GM19239 (cell line): ENCODE results near the gene BBS9.
"Not testable (repeated sequence)": the region's sequence is repeated elsewhere in the genome, so short reads cannot be mapped to it uniquely, and the experiment has no call there.

Experiments used
- DNase-seq: peaks from one replicate; pipeline ENCODE4 v3.0.0; 2011; ENCODE audit warnings: low spot score; ENCODE audit not compliant: insufficient read length
- FAIRE-seq: peaks from 2 replicates; lab custom pipeline; 2011; peaks lifted over from hg19 to GRCh38; lab: Jason Lieb, UNC

The BBS9 gene

DNA sequence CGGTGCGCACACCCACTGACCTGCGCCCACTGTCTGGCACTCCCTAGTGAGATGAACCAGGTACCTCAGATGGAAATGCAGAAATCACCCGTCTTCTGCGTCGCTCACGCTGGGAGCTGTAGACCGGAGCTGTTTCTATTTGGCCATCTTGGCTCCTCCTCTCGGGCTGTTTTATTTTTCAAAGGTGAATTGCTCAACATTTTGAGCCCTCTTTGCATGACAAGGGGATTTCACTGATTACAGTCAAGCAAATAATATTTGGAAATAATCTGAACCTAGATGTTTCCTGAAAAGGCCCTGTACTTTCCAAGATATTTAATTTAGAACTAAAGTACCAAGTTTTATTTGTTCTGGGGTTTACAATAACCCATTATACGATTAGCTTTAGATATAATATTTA lies 398.2 kb downstream of the BBS9 start:
- not testable (repeated sequence) for FAIRE-seq

DNA sequence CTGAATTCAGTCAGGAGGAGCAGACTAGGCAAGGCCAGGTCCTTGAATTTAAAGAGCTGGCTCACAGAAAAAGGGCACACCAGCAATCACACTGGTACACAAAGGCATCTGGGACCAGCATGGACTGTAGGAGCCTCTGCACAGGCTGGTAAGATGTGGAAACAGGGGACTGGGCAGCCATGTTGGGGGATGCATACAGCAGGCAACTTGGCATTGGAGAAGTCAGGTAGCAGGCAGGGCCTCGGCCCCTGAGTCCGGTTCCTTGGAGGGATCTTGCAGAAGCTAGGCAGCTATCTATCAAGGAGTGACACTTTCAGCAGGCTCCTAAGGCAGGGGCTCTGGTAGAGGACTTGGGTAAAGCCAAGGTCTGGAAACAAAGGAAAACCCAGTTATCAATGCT lies 399.7 kb downstream of the BBS9 start:
- FAIRE-seq (no peak), DNase-seq (no peak)

More for the DNA sequence above, 398.2 kb downstream of the BBS9 start:
- DNase-seq: not testable (repeated sequence)

GRCh38 chr7:33530664-33531063 lies 401.3 kb downstream of the BBS9 start:
- DNase-seq (no peak), FAIRE-seq (no peak)

DNA sequence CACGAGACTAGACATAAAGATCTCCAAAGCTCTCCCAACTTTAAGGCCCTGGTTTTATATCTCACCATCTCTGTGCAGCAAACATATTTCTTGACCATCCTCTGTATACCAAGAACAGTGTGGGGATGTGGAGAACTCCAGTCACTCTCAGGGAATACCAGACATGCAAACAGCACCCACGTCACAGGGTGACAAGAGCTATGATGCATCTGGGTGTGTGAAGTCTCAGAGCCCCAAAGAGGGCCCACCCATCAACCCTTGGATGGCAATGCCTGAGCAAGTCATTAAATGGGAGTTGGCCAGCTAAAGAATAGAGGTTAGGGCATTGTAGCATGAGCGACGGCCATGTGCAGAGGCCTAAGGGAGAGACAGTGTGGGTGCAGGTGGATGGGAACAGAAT lies 402.5 kb downstream of the BBS9 start:
- no peak for DNase-seq
- no peak for FAIRE-seq

DNA sequence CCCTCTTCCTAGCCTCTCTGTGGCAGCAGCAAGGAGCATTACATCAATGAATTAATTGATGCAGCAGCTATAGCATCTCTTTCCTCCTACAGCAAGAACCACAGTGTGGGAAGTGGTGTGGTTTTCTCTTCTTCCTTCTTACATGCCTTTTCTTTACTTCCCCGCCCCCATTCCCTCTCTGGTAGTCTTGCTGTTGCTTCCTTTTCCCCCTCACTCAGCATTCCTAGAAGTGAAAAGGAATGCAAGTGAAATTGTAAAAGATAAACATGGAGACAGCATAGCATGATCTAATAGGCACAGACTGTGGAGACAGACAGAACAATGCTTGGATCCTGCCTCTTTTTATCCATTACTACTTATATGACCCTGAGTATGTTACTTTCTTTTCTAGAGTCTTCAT lies 405.5 kb downstream of the BBS9 start:
- DNase-seq: no peak
- no peak for FAIRE-seq

DNA sequence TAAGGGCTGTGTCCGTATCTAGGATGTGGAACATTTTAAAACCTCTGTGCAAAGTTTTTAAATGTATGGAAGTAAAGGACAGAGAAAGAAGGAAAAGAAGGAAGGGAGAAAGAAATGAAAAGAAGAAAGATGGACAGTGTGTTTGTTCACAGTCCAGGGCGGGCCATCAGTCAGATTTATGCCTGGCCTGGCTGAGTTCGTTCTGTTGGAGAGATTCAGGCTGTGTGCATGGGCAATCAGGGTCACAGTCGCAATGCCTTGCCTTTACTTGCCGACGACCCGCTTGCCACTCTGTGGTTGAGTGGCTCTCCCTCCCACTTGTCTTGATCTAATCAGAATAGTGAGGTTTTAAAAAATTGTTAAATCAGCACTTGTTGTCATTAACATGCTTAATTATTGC lies 406.6 kb downstream of the BBS9 start:
- FAIRE-seq (no peak), DNase-seq (no peak)

DNA sequence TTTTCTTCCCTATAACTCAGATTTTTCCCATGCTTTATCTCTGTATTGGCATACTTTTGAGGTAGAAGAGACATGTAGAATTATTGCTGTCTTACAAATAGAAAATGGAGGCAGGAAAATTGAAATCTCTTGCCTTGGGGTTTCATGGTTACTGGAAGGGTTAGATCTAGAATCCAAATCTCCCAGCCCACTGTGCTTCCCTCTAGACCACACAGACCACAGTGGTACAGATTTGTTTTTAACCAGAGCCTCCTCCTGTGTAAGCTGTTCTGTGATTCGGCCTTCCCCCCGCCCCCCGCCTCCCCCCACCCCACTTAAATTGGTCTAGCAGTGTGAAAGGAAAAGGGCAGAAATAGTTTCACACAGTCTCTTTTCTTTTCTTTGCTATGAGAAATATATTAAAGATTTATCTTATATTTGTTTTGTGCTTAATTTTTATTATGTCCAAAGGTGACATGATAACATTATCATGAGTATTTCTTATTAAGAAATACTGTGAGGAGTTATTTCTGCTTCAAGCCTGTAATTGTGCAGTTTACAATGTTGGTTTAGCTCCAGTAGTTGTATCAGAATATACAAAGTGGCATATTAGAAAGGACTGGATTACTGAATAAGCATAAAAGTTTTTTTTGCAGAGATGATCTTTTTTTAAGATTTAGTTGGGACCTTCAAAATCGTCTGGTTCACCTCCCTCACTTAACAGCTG lies 407.2 kb downstream of the BBS9 start:
- no peak for FAIRE-seq
- DNase-seq: no peak

GRCh38 chr7:33537104-33537477 lies 407.7 kb downstream of the BBS9 start:
- FAIRE-seq (no peak), DNase-seq (no peak)

DNA sequence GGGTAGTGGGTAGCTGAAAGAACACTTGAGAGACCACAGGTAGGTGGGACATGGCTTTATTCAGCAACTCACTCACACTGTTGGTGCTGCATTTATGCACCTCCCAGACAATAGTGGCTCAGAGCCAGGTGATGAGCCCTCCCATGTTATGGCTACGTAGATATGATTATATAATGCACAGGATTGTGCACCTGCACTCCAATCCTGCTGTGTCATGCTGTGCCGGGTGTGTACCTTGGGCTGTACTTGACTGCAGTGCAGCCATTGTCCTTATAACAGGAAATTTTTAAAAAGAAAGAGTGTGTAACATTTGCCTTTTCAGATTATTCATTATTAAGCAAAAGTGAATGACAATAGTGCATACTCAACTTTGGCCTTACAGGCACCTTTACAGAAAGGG lies 409.8 kb downstream of the BBS9 start:
- no peak for DNase-seq
- no peak for FAIRE-seq

DNA sequence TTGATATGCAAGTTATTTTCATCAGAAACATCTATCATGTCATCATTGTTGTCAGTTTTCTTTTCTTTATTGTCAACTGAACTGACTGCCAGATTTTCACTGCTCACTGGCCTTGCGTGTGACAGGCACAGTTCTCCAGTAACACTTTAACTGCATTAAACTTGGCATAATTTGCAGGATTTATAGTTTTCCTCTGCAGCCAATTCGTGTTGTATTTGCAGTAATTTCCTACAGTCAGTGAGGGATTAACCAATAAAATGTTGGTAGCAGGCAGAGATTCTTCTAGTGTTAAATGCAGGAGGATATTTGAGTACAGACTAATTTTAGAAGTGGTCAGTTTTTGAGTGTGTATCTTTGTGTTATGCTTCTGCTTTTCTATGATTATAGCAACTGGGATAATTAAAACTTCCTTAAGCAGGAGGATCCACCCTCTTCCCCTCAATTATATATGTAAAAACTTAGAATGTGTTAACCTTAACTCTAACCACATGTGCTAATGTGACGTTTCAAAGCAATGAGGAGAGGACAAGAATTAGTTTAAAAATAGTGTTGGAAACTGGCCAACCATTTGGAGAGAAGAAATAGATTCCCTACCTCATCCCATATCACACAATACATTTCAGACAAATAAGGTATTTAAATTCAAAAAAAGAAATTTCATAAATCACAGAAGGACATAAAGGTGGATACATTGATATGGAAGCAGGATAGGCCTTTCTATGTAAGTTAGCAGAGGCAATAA lies 410.5 kb downstream of the BBS9 start:
- DNase-seq (no peak), FAIRE-seq (no peak)

DNA sequence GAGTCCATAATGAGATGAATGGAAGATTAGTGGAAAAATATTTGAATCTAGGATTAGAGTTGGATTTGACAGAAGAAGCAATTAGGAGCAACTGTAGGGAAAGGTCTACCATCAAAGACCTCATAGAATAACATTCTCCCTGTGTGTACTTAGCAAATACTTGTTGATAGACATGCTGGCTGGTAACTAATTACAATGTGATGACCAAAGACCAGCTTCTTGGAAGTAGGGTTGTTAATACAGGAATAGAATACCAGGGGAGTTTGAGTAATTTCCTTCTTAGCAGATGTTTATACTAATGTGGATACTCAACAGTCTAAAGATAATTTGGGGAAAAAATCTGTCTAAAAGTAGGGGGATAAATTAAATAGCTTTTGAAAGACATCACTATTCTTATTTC lies 418.5 kb downstream of the BBS9 start:
- FAIRE-seq: no peak

DNA sequence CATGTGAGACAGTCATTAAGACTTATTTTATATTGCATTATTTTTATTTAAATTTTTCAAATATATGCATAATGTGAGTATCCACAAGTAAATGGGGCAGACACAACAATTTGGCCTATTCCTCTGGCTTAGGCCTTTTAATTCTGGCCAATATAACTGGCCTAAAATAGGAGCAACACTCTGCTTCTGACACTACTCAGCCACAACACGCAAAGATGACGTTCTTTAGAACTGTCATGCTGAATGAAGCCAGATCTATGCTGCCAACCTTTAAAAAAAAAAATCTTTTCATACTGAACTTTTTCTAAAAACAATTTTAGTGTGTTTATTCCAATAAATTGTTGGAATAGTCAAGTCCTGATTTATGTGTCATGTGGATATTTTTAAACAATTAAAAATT lies 421.0 kb downstream of the BBS9 start:
- FAIRE-seq: no peak
- DNase-seq: no peak

More for the DNA sequence above, 418.5 kb downstream of the BBS9 start:
- DNase-seq: no peak

DNA sequence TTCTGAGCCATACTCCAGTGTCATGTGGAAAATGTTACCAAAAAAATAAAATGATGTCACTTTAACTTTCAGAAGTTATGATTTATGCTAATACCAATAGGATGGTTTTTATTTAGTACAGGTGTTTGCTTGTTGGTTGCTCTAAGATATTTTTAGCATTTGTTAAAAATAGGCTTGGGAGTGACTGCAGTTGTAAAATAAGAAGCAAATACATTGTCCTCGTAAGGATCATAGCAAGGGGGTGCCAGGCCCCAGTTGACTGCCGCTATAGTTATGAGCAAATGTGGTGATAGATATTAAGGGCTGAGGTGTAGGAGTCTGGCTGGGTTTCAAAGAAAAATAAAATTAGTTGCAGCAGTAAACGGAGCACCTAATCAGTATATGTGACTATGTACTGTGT lies 421.6 kb downstream of the BBS9 start:
- FAIRE-seq (no peak), DNase-seq (no peak)

DNA sequence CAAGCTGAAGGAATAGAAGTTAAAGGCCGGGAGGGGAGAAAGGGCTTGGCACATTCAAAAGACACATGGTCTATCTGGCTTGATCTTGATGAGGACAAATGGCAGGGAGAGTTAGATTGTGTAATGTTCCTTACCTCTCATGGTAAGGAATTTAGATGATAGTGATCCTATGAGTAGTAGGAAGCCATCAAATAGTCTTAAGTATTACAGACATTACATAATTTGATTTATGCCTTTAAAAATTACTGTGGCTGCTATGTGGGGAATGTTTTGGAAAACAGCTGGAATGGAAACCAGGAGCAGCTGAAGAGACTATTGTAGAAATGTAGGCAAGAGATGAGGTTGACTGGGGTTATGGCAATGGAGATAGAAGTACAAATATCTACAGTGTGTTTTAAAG lies 424.7 kb downstream of the BBS9 start:
- no peak for DNase-seq
- FAIRE-seq: no peak

GRCh38 chr7:33554576-33554975 lies 425.2 kb downstream of the BBS9 start:
- no peak for FAIRE-seq
- no peak for DNase-seq

DNA sequence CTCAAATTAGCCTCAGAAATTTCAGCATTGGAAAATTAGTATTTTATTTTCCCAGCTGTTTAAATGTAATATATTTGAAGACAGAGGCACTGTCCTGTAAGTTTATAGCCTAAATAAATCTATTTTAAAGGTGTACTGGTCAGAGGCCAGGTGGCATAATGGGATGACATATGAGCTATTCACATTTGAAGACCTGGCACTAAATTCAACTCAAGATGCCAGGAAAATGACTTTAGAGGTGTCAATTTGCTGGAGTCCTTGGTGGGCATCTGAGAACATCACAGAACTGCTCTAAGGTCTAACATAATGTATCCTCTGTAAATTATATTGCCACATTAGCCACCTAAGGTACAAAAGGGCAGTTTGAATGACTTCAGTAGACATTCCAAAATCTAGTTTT lies 427.1 kb downstream of the BBS9 start:
- FAIRE-seq (no peak), DNase-seq (no peak)

- DNase-seq (no peak), FAIRE-seq (no peak)
Measured at GRCh38 chr7:33558549-33559323, 429.4 kb downstream of the BBS9 start.

DNA sequence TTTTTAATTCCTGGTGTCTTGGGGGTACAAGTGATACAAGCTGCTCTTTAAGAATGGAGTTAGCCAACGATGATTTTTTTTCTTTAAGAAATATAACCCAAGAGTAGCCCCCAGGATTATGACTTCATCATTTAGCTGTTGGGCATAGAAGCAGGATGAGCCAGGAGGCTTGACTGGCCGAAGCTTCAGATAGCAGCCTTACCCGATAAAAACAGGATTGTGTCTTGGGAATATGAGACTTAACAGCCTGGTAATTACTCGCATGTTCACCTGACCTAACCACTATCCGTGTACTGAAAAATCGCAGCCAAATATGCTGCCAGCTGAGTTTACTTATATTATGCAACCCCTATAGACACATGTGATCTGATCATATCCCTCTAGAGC lies 430.0 kb downstream of the BBS9 start:
- FAIRE-seq (no peak), DNase-seq (no peak)

- no peak for DNase-seq
- no peak for FAIRE-seq
Measured at GRCh38 chr7:33562996-33563395, 433.6 kb downstream of the BBS9 start.

- DNase-seq (no peak), FAIRE-seq (no peak)
Measured at GRCh38 chr7:33563651-33564050, 434.3 kb downstream of the BBS9 start.

DNA sequence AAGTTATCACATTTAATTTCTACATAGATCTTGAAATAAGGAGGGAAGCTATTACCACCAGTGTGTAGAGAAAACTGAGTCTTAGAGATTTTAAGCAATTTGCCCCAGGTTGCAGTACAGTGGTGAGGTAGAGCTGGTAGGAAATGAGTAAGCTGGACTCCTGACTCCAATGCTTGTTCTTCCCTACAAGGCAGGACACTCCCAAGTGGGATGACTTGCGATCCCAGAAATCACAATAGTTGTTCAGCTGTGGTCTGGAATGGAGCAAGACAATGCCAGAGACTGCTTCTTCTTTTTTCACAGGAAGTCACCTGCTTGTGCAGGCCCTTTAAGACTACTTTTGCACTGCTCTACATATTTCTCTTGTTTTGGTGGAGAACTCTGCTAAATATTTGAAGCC lies 448.8 kb downstream of the BBS9 start:
- no peak for FAIRE-seq
- no peak for DNase-seq
